Stimulated activated CD4-positive, alpha-beta T cell treated with anti-CD3 and anti-CD28 coated beads, Interleukin-12 subunit alpha, Interleukin-12 subunit beta, amount 100 ng/mL, for 24 hours (primary cell): Measurements from ENCODE around the gene PACS1.
"Not testable (repeated sequence)": the region's sequence is repeated elsewhere in the genome, so short reads cannot be mapped to it uniquely, and the experiment has no call there.

ENCODE experiments used
- DNase-seq, 2 experiments: peaks; one replicate each; pipeline ENCODE4 v3.0.0-alpha.2; 2020; ENCODE audit warnings: low read depth in 2 of 2

Gene PACS1

GRCh38 chr11:66253081-66253480 is 183.0 kb downstream of the PACS1 start:
- not testable (repeated sequence) for DNase-seq

DNA sequence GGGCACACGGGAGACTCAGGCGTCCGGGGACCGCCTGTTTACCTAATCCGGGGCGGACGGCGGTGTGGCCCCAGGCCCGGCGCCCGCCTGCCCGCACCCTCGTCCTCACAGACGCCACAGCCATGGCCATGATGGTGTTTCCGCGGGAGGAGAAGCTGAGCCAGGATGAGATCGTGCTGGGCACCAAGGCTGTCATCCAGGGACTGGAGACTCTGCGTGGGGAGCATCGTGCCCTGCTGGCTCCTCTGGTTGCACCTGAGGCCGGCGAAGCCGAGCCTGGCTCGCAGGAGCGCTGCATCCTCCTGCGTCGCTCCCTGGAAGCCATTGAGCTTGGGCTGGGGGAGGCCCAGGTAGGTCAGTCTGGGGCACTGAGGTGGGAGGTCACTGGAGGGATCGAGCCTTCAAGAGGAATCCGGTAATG is 188.4 kb downstream of the PACS1 start:
- no peak for DNase-seq

GRCh38 chr11:66259225-66259624 is 189.2 kb downstream of the PACS1 start:
- no peak for DNase-seq

- DNase-seq: no peak
Observed at GRCh38 chr11:66259956-66260355, 189.9 kb downstream of the PACS1 start.

DNA sequence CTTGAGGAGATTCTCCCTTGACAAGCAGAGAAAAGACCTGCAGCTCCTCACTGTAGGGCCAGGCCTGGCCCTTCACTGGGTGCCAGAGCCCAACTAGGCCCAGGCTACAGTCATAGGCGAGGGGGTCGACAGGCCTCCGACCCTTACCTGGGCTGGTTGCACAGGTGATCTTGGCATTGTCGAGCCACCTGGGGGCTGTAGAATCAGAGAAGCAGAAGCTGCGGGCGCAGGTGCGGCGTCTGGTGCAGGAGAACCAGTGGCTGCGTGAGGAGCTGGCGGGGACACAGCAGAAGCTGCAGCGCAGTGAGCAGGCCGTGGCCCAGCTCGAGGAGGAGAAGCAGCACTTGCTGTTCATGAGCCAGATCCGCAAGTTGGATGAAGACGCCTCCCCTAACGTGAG is 191.5 kb downstream of the PACS1 start:
- DNase-seq: no peak

- DNase-seq: no peak
Observed at GRCh38 chr11:66262191-66262590, 192.1 kb downstream of the PACS1 start.

- no peak for DNase-seq
Observed at GRCh38 chr11:66262696-66263095, 192.6 kb downstream of the PACS1 start.

GRCh38 chr11:66263231-66263630 is 193.2 kb downstream of the PACS1 start:
- DNase-seq: no peak

- DNase-seq: no peak
Observed at GRCh38 chr11:66263785-66264184, 193.7 kb downstream of the PACS1 start.

DNA sequence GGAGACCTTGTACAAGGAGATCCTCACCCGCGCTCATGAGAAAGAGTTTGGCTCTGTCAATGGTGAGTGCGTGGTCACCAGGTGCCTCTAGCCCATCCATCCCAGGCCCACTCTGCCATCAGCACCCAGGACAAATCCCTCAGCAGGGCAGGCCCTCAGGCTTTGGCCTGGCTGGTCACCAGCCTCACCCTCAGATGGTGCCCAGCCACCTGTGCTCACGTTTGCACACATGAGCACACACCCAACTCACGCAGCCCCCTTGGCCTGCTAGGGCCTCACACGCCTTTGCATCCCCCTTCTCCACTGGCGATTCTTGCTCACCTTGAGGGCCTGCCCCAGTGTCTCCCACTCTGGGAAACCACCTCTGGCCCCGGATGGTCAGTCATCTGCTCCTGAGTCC is 194.3 kb downstream of the PACS1 start:
- DNase-seq: no peak

GRCh38 chr11:66264914-66265313 is 194.8 kb downstream of the PACS1 start:
- no peak for DNase-seq

DNA sequence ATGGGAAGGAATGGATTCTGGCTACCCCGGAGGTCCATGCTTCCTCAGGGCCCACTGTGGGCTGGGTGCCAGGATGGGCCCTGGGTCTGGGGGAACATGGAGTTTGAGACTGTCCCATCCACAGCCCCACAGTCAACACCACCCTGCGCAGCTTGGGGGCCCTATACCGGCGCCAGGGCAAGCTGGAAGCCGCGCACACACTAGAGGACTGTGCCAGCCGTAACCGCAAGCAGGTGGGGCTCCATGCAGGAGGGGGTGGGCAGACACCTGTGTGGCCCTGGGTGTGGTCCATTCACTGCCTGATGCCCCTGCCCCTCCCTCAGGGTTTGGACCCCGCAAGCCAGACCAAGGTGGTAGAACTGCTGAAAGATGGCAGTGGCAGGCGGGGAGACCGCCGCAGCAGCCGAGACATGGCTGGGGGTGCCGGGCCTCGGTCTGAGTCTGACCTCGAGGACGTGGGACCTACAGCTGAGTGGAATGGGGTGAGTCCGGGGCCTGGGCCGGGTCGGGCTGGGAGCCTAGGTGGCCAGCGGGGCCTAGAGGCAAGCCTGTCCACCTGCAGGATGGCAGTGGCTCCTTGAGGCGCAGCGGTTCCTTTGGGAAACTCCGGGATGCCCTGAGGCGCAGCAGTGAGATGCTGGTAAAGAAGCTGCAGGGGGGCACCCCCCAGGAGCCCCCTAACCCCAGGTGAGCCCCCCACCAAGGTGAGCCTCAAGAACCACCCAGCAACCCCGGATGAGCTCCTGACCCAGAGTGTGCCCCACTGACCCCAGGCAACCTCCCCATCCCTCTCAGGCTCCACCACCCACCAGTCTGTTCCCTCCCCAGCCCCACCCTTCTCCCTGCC is 195.7 kb downstream of the PACS1 start:
- DNase-seq: no peak

DNA sequence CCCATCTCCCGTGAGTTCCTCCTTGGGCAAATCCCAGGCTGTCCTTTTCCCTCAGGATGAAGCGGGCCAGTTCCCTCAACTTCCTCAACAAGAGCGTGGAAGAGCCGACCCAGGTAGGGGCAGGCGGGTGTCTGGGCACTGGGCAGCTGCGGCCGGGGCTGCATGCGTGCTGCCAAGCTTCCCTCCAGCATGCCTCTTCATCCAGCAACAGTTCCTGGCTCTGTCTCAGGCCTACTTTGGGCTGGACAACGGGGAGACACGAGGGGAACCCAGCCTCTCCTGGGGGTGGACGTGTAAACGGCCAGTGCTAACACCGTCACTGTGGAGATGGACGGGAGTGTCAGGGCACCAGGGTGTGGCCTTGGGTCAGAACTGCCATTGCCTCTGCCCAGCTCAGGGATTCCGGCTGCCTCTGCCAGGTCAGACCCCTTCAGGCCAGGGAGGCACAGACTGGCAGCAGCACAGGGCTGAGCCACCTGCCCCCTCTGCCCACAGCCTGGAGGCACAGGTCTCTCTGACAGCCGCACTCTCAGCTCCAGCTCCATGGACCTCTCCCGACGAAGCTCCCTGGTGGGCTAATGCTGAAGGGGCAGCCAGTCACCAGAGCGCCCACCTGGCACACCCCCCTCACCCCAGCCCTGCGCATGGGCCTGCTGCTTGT is 196.4 kb downstream of the PACS1 start:
- DNase-seq: no peak

GRCh38 chr11:66267039-66267378 is 196.9 kb downstream of the PACS1 start:
- DNase-seq: no peak

DNA sequence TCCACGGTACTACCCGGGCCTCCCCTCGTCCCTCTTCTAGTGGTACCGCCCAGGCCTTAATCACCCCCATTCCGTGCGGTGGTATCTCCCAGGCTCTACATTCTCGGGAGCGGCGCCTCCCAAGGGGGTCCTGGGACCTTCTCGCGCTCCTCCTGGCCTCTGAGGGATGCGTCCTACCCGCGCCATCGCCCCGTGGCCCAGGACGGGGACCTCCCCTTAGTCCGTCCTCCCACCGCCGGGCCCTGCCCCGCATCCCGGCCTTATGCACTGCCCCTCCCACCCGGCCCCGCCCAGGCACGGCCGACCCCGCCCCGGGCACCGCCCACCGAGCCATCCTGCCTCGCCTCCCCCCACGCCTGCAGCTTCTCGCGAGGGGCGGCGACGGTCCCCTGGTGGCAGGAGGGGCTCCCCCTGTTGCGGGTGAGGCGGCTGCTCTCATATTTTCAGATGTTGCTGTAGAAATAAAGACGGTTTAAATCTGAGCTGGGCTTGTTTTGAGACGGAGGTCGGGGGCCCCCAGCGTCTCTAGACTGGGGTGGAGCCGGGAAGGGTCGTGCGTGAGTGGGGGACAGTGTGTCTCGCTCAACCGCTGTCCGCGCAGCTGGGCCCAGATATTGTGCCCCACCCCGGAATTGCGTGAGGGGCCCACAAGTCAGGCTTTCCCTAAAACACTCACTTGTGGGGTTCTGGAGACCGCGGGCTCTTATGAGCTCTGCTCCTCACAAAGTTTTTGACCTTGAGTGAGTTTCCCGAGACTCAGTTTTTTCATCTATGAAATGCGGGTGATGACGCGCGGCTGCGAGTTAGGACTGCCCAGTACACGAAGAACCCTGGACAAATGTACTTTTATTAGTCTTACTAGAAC is 197.5 kb downstream of the PACS1 start:
- peak; percentile 73 to 80 for DNase-seq

GRCh38 chr11:66268244-66268951 is 198.3 kb downstream of the PACS1 start, which contains the start of gene RAB1B:
Gene RAB1B, plus strand, starts transcription at chr11:66268639. Its CDS starts 41 bp downstream, at chr11:66268680.
- peak; percentile 99 to 100 for DNase-seq

GRCh38 chr11:66268952-66269905 is 199.2 kb downstream of the PACS1 start:
- DNase-seq: no peak

- no peak for DNase-seq
Observed at GRCh38 chr11:66271816-66272215, 201.7 kb downstream of the PACS1 start.

DNA sequence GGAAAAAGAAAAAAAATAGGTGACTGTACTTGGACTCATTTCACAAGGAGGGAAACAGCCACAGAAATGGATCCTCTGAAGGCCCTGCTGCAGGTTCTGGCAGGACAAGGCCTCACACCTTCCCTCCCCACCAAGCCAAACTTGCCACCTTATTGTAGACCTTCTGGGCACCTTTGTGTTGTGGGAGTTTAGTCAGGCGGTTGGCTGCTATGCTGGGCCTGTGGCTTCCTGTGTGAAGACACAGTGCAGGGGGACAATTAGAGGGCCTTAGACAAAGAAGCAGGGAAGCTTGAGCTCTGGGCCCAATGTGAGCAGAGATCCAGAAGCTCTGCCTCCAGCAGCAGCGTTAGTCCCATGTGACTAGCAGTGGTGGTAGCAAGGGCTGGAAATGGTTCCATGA is 202.5 kb downstream of the PACS1 start:
- DNase-seq: no peak

DNA sequence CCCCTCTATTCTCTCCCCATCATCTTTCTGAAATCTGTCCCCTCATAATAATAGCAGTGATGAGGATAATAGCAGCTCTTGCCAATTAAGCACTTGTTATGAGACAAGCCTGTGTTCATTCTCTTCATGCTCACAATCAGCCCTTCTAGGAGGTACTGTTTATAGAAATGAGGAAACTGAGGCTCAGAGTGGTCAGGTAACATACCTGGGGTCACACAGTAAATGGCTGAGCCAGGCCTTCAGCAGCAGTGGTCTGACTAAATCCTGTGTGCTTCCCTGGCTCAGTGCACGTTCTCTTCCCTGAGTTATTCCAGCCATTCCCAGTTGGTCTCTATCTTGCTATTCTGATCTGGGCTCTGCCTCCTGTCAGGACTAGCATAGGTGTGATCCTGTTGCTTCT is 204.1 kb downstream of the PACS1 start:
- DNase-seq: no peak
